ENCODE measurements around the gene USP6NL.

The USP6NL gene

DNA sequence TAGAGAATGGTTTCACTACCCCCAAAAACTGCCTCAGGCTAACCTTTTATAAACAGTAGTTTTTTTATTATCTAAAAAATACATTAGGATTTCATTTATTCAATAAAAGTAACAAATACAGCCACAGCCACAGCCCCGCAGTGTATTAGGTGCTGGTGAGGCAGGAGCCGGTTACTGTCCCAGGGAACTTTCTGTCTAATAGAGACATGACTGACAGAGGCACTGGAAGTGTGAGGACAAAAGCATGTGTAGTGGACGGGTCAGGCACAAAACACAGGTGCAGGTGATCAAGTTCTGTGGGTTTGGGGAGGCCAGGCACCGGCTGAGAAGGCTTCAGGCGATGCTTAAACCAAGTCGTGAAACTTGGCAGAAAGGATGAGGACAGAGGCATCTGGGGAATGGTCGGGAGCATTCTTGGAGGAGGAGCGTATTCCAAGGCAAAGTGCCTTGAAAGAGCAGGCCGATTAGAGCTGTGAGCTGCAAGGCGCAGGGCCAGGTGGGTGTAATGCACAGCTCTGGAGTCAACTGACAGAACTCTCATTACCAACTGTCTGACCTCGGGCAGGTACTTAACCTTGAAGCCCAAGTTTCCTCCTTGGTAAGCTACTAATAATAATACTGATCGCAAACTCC is 138.2 kb downstream of the USP6NL start:
- no peak for DNase-seq
- Histone ChIP-seq H3K36me3 (ENCODE audit: control insufficient read depth in 4 of 4, insufficient read depth in 4 of 4, low read length in 3 of 4) (peaks cover 13 to 23% (median 20%) of the 10 kb centered on the region in 4 experiments), H3K9me3 (ENCODE audit: control extremely low read depth in 1 of 5, control insufficient read depth in 4 of 5, insufficient read depth in 2 of 5, low read depth in 1 of 5, low read length in 4 of 5) (no peaks in the 10 kb centered on the region), H3K4me1 (ENCODE audit: control extremely low read depth in 1 of 4, control insufficient read depth in 4 of 4, insufficient read depth in 4 of 4, low read length in 3 of 4) (peaks cover 0 to 2% (median under 1%) of the 10 kb centered on the region in 4 experiments), H3K27ac (ENCODE audit: insufficient read depth in 1 of 2, low read depth in 1 of 2, low read length in 2 of 2, poor library complexity in 1 of 2, severe bottlenecking in 2 of 2) (no peak overlapping the region), H3K4me3 (ENCODE audit: control insufficient read depth in 1 of 7, extremely low read depth in 1 of 7, insufficient read depth in 4 of 7, low read depth in 2 of 7, low read length in 6 of 7) (no peak overlapping the region), H3K27me3 (replicated peaks in 2 of 5; ENCODE audit: control insufficient read depth in 4 of 5, insufficient read depth in 5 of 5, low read length in 4 of 5) (no peaks in the 10 kb centered on the region)
- CTCF ChIA-PET: interaction anchor here (0.7 to 1.2 kb wide), 5 partner anchors 10 to 151 kb away, joined by 3 to 4 read pairs (median 3); no protein-coding TSS in a partner anchor
- 96% methylated on average over 8 of the region's 12 CpGs for WGBS (ENCODE audit: insufficient coverage)
- POLR2A ChIA-PET: no interaction called here

DNA sequence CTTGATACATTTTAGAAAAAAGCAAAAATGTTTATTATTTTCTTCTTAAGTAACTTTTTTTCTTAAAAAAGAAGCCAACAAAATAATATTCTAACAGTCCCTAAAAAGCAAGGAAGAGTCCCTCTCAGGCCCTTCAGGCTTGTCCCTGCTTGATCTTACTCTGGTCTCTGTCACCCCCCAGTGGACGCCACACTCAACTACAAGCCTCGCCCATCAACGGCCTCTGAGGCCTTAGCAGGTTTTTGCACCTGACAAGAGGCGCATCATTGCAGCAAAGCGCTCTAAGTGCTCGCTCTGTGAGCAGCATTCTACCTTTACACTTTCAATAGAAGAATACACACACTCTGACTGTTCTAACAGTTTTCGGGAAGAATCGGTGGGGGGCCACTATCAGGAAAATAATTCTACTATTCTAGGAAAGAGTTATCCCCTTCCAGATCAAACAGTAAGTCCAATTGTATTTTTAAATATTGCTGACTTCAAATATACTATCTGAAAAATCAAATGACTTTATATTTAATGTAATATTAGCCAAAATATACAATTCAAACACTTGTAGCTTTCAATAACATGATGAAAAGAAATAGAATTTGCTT is 139.2 kb downstream of the USP6NL start:
- WGBS (ENCODE audit: insufficient coverage): 61% methylated on average over 6 of the region's 8 CpGs
- H3K9me3 ChIP-seq (ENCODE audit: control extremely low read depth in 1 of 5, control insufficient read depth in 4 of 5, insufficient read depth in 2 of 5, low read depth in 1 of 5, low read length in 4 of 5): no peaks in the 10 kb centered on the region
- ChIA-PET CTCF (interaction anchor here (0.7 to 1.2 kb wide), 3 partner anchors 10 to 150 kb away, joined by 3 read pairs; no protein-coding TSS in a partner anchor), POLR2A (no interaction called here)
- H3K36me3 ChIP-seq (ENCODE audit: control insufficient read depth in 4 of 4, insufficient read depth in 4 of 4, low read length in 3 of 4): peaks cover 13 to 20% (median 19%) of the 10 kb centered on the region in 4 experiments
- H3K27me3 ChIP-seq (replicated peaks in 2 of 5; ENCODE audit: control insufficient read depth in 4 of 5, insufficient read depth in 5 of 5, low read length in 4 of 5): no peaks in the 10 kb centered on the region
- peaks cover 0 to 3% (median under 1%) of the 10 kb centered on the region in 4 experiments for H3K4me1 ChIP-seq (ENCODE audit: control extremely low read depth in 1 of 4, control insufficient read depth in 4 of 4, insufficient read depth in 4 of 4, low read length in 3 of 4)
- no peak overlapping the region for H3K27ac ChIP-seq (ENCODE audit: insufficient read depth in 1 of 2, low read depth in 1 of 2, low read length in 2 of 2, poor library complexity in 1 of 2, severe bottlenecking in 2 of 2)
- DNase-seq: peak; percentile 62 to 80 (median 74)
- no peak overlapping the region for H3K4me3 ChIP-seq (ENCODE audit: control insufficient read depth in 1 of 7, extremely low read depth in 1 of 7, insufficient read depth in 4 of 7, low read depth in 2 of 7, low read length in 6 of 7)

DNA sequence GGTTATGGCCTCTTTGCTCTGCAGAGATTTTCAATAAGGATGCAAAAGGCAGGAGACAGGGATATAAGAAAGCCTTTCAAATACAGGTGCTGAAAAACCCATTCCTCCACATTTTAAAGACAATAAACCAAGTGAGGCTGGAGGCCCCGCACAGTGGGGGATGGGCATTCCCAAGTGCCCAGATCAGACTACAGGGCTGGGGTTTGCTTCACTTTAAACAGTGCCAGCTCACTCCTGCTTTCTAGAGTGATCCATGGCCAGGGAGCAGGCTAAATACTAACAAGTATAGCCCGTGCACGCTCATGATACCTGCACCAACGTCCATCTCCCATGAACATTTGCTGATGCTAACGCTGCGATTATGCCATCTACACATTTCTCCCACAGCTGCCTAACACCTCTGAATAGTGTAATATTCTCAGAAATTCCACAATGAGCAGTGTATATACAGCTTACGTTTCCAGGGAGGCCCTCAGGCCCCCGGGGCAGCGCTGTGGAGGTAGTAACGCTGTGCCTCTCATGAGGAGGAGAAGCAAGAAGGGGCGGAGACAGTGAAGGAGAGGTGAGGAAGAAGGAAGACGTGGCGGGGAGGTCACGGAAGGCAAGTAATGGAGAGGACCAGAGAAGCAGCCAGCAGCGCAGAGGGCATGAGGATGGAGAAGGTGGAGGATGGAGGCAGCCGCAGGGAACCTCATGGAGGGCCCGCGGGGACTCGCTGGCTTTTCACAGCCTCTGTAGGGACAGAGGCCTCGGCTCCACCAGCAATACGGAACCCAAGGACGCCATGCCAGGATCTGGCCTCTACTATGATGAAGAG is 141.7 kb downstream of the USP6NL start:
- H3K4me3 ChIP-seq (ENCODE audit: control insufficient read depth in 1 of 7, extremely low read depth in 1 of 7, insufficient read depth in 4 of 7, low read depth in 2 of 7, low read length in 6 of 7): no peak overlapping the region
- CTCF ChIA-PET: no interaction called here
- 96% methylated on average over 15 of the region's 22 CpGs for WGBS (ENCODE audit: insufficient coverage)
- peaks cover 0 to 3% (median under 1%) of the 10 kb centered on the region in 4 experiments for H3K4me1 ChIP-seq (ENCODE audit: control extremely low read depth in 1 of 4, control insufficient read depth in 4 of 4, insufficient read depth in 4 of 4, low read length in 3 of 4)
- H3K27me3 ChIP-seq (replicated peaks in 2 of 5; ENCODE audit: control insufficient read depth in 4 of 5, insufficient read depth in 5 of 5, low read length in 4 of 5): no peaks in the 10 kb centered on the region
- no peak for DNase-seq
- H3K27ac ChIP-seq (ENCODE audit: insufficient read depth in 1 of 2, low read depth in 1 of 2, low read length in 2 of 2, poor library complexity in 1 of 2, severe bottlenecking in 2 of 2): no peak overlapping the region
- no peaks in the 10 kb centered on the region for H3K9me3 ChIP-seq (ENCODE audit: control extremely low read depth in 1 of 5, control insufficient read depth in 4 of 5, insufficient read depth in 2 of 5, low read depth in 1 of 5, low read length in 4 of 5)
- POLR2A ChIA-PET: no interaction called here
- peaks cover 13 to 22% (median 16%) of the 10 kb centered on the region in 4 experiments for H3K36me3 ChIP-seq (ENCODE audit: control insufficient read depth in 4 of 4, insufficient read depth in 4 of 4, low read length in 3 of 4)

DNA sequence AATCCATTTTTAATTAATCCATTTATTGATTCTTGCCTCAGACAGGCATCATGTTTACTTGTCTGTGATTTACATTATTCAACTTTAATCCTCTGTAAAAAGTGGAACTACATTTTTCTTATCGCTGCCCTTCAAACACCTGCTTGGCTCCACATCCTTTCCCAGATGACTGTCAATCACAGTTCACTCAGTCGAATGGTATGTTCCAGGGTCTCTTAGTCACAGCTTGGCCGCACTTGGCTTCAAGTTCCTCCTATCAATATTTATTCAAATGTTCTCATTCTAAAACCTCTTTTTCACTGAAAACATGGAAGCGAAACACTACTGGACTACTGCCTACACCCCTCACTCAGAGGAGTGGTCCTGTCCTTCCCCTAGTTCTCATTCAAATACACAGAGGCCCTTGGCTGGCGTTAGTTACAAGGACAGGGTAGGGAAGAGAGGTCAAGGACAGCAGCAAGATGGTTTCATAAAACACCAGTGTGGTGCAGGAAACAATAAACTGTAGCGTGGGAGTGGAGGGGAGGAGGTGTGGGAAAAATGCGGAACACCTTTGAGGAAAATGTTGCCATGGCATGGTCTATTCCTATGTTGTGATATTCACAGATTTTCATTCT is 143.2 kb downstream of the USP6NL start:
- ChIA-PET POLR2A (no interaction called here), CTCF (no interaction called here)
- Histone ChIP-seq H3K4me1 (ENCODE audit: control extremely low read depth in 1 of 4, control insufficient read depth in 4 of 4, insufficient read depth in 4 of 4, low read length in 3 of 4) (peaks cover 0 to 3% (median under 1%) of the 10 kb centered on the region in 4 experiments), H3K27me3 (replicated peaks in 2 of 5; ENCODE audit: control insufficient read depth in 4 of 5, insufficient read depth in 5 of 5, low read length in 4 of 5) (no peaks in the 10 kb centered on the region), H3K36me3 (ENCODE audit: control insufficient read depth in 4 of 4, insufficient read depth in 4 of 4, low read length in 3 of 4) (peaks cover 13 to 33% (median 22%) of the 10 kb centered on the region in 4 experiments), H3K4me3 (ENCODE audit: control insufficient read depth in 1 of 7, extremely low read depth in 1 of 7, insufficient read depth in 4 of 7, low read depth in 2 of 7, low read length in 6 of 7) (no peak overlapping the region), H3K9me3 (ENCODE audit: control extremely low read depth in 1 of 5, control insufficient read depth in 4 of 5, insufficient read depth in 2 of 5, low read depth in 1 of 5, low read length in 4 of 5) (no peaks in the 10 kb centered on the region), H3K27ac (ENCODE audit: insufficient read depth in 1 of 2, low read depth in 1 of 2, low read length in 2 of 2, poor library complexity in 1 of 2, severe bottlenecking in 2 of 2) (no peak overlapping the region)
- WGBS (ENCODE audit: insufficient coverage): 66% methylated on average over 6 of the region's 7 CpGs
- peak in 2 of 3 donors; percentile 72 to 74 for DNase-seq

DNA sequence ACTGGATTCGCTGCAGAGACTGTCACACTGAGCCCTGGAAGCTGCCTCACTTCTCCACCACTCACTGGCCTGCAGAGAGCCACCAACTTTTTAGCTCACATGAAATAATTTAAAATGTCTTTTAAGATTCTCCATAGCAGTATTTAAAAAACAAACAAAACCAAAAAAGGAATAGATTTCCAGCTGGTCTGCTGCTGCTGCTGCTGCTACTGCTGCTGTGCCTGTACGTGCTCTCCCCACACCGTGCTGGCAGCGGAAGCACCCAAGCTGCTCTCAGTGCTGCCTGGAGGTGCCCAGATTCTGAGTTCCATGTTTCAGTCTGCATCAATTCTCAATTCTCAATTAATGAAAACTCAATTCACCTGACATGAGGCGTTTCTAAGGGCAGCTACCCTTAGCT is 146.0 kb downstream of the USP6NL start:
- WGBS (ENCODE audit: insufficient coverage): 94% methylated on average over 4 of the region's 5 CpGs
- Histone ChIP-seq H3K27me3 (replicated peaks in 2 of 5; ENCODE audit: control insufficient read depth in 4 of 5, insufficient read depth in 5 of 5, low read length in 4 of 5) (no peaks in the 10 kb centered on the region), H3K36me3 (ENCODE audit: control insufficient read depth in 4 of 4, insufficient read depth in 4 of 4, low read length in 3 of 4) (peaks cover 17 to 49% (median 33%) of the 10 kb centered on the region in 4 experiments), H3K9me3 (ENCODE audit: control extremely low read depth in 1 of 5, control insufficient read depth in 4 of 5, insufficient read depth in 2 of 5, low read depth in 1 of 5, low read length in 4 of 5) (no peaks in the 10 kb centered on the region), H3K4me1 (ENCODE audit: control extremely low read depth in 1 of 4, control insufficient read depth in 4 of 4, insufficient read depth in 4 of 4, low read length in 3 of 4) (peaks cover 0 to 3% (median under 1%) of the 10 kb centered on the region in 4 experiments), H3K27ac (ENCODE audit: insufficient read depth in 1 of 2, low read depth in 1 of 2, low read length in 2 of 2, poor library complexity in 1 of 2, severe bottlenecking in 2 of 2) (no peak overlapping the region), H3K4me3 (ENCODE audit: control insufficient read depth in 1 of 7, extremely low read depth in 1 of 7, insufficient read depth in 4 of 7, low read depth in 2 of 7, low read length in 6 of 7) (no peak overlapping the region)
- CTCF ChIA-PET: interaction anchor here (1.1 to 1.6 kb wide), 3 partner anchors 9 to 25 kb away, joined by 3 to 6 read pairs (median 3); no protein-coding TSS in a partner anchor
- POLR2A ChIA-PET: interaction anchor here (1.0 kb wide), 1 partner anchor 18 kb away, joined by 3 read pairs; no protein-coding TSS in a partner anchor
- DNase-seq: no peak

DNA sequence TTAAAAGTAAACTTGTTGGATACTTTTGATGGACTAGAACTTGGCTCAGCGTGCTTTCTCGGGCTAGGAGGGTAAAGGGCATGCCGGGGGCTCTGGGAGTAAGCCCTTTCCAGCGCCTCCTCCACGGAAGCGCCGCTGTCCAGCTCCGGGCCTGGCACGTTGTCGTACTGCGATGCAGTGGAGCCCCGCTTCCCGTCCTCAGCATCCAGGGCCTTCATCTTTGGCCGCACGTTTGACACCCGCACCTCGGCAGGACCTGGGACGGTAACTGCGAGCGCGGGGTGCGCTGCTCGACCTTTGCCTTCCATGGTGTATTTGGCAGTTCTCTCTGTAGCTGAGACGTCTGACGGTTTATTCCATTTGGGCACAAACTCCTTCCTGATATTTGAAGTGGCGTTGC is 148.3 kb downstream of the USP6NL start:
- Histone ChIP-seq H3K4me3 (ENCODE audit: control insufficient read depth in 1 of 7, extremely low read depth in 1 of 7, insufficient read depth in 4 of 7, low read depth in 2 of 7, low read length in 6 of 7) (no peak overlapping the region), H3K27me3 (replicated peaks in 2 of 5; ENCODE audit: control insufficient read depth in 4 of 5, insufficient read depth in 5 of 5, low read length in 4 of 5) (no peaks in the 10 kb centered on the region), H3K9me3 (ENCODE audit: control extremely low read depth in 1 of 5, control insufficient read depth in 4 of 5, insufficient read depth in 2 of 5, low read depth in 1 of 5, low read length in 4 of 5) (no peaks in the 10 kb centered on the region), H3K27ac (ENCODE audit: insufficient read depth in 1 of 2, low read depth in 1 of 2, low read length in 2 of 2, poor library complexity in 1 of 2, severe bottlenecking in 2 of 2) (no peak overlapping the region), H3K4me1 (ENCODE audit: control extremely low read depth in 1 of 4, control insufficient read depth in 4 of 4, insufficient read depth in 4 of 4, low read length in 3 of 4) (peaks cover 0 to under 1% (median 0%) of the 10 kb centered on the region in 4 experiments), H3K36me3 (ENCODE audit: control insufficient read depth in 4 of 4, insufficient read depth in 4 of 4, low read length in 3 of 4) (peaks cover 11 to 45% (median 33%) of the 10 kb centered on the region in 4 experiments)
- over 99% methylated on average over 26 of the region's 26 CpGs for WGBS (ENCODE audit: insufficient coverage)
- ChIA-PET CTCF (no interaction called here), POLR2A (interaction anchor here (0.6 kb wide), 1 partner anchor 93 kb away, joined by 3 read pairs; no protein-coding TSS in a partner anchor)
- DNase-seq: no peak
